Gastroesophageal sphincter (tissue), 3 donors: ENCODE data around the gene NEDD8.

Experiments
- CTCF ChIP-seq, 4 experiments: fragments of 200-600 bp in 2 of 4; fragments of 450-650 bp in 2 of 4; sonication (generic) in 1 of 4; IDR thresholded peaks; one replicate each; pipeline ENCODE4 v1.5.1; 2017 to 2019; ENCODE audit warnings: antibody characterized with exemption in 4 of 4, mild to moderate bottlenecking in 2 of 4, moderate library complexity in 2 of 4
- EP300 ChIP-seq: sonication (generic); formaldehyde crosslinking; IDR thresholded peaks from one replicate; pipeline ENCODE4 v1.6.1; 2017; ENCODE audit warnings: antibody characterized with exemption, mild to moderate bottlenecking
- POLR2A ChIP-seq, 2 donors: fragments of 450-650 bp; IDR thresholded peaks; one replicate each; pipeline ENCODE4 v1.6.1; 2017; ENCODE audit warnings: antibody characterized with exemption in 2 of 2, mild to moderate bottlenecking in 2 of 2, moderate library complexity in 1 of 2

- TF ChIP-seq CTCF (IDR thresholded peaks at IDR 0.05), result peak; percentile 51 to 88 (median 78)
- TF ChIP-seq POLR2A (IDR thresholded peaks at IDR 0.05), result no peak
- TF ChIP-seq EP300, result no peak
Measured at GRCh38 chr14:24241829-24242443, 9.8 kb upstream of the NEDD8 start.
